SK-N-SH treated with all-trans-retinoic acid at 6 μM for 48 hours (cell line): ENCODE data around the gene COL23A1.

Experiments used
- ARNTL ChIP-seq: fragments of 450-650 bp; formaldehyde crosslinking; IDR thresholded peaks from 2 replicates; pipeline ENCODE4 v1.5.0; 2020; ENCODE audit warnings: low read depth, mild to moderate bottlenecking, moderate library complexity, borderline replicate concordance
- RARB ChIP-seq: fragments of 250-450 bp; sonication (Bioruptor Pico); IDR thresholded peaks from 2 replicates; pipeline ENCODE4 v1.8.0; 2021; ENCODE audit warnings: mild to moderate bottlenecking, moderate library complexity
- SNAI2 ChIP-seq: fragments of 250-450 bp; sonication (Bioruptor Pico); IDR thresholded peaks from 2 replicates; pipeline ENCODE4 v1.5.0; 2020; ENCODE audit warnings: mild to moderate bottlenecking, moderate library complexity
- TCF4 ChIP-seq: fragments of 250-450 bp; sonication (Bioruptor Pico); IDR thresholded peaks from 2 replicates; pipeline ENCODE4 v1.8.0; 2021; ENCODE audit warnings: mild to moderate bottlenecking, moderate library complexity, borderline replicate concordance
- TOX ChIP-seq: fragments of 250-450 bp; sonication (Bioruptor Pico); IDR thresholded peaks from 2 replicates; pipeline ENCODE4 v1.8.0; 2021; ENCODE audit warnings: mild to moderate bottlenecking, moderate library complexity, borderline replicate concordance
- ZC3H10 ChIP-seq: fragments of 250-450 bp; sonication (Bioruptor Pico); IDR thresholded peaks from 2 replicates; pipeline ENCODE4 v1.5.1; 2021; ENCODE audit warnings: mild to moderate bottlenecking, moderate library complexity
- ZNF565 ChIP-seq: fragments of 450-650 bp; formaldehyde crosslinking; conservative IDR thresholded peaks from 2 replicates; pipeline ENCODE4 v1.5.0; 2020; ENCODE audit warnings: low read depth, mild to moderate bottlenecking, moderate library complexity
- ZNF8 ChIP-seq: fragments of 450-650 bp; formaldehyde crosslinking; IDR thresholded peaks from 2 replicates; pipeline ENCODE4 v1.5.0; 2020; ENCODE audit warnings: mild to moderate bottlenecking, moderate library complexity
- TF ChIP-seq, protein P1 (sequence below): fragments of 250-450 bp; sonication (Bioruptor Pico); IDR thresholded peaks from 2 replicates; pipeline ENCODE4 v1.8.0; 2020; ENCODE audit warnings: mild to moderate bottlenecking, moderate library complexity, borderline replicate concordance
- TF ChIP-seq, protein P2 (sequence below): fragments of 250-450 bp; sonication (Bioruptor Pico); IDR thresholded peaks from 2 replicates; pipeline ENCODE4 v1.5.0; 2020; ENCODE audit warnings: mild to moderate bottlenecking, moderate library complexity
- TF ChIP-seq, protein P3 (sequence below): fragments of 250-450 bp; sonication (Bioruptor Pico); IDR thresholded peaks from 2 replicates; pipeline ENCODE4 v1.5.1; 2020; ENCODE audit warnings: low read depth, mild to moderate bottlenecking, moderate library complexity

DNA sequence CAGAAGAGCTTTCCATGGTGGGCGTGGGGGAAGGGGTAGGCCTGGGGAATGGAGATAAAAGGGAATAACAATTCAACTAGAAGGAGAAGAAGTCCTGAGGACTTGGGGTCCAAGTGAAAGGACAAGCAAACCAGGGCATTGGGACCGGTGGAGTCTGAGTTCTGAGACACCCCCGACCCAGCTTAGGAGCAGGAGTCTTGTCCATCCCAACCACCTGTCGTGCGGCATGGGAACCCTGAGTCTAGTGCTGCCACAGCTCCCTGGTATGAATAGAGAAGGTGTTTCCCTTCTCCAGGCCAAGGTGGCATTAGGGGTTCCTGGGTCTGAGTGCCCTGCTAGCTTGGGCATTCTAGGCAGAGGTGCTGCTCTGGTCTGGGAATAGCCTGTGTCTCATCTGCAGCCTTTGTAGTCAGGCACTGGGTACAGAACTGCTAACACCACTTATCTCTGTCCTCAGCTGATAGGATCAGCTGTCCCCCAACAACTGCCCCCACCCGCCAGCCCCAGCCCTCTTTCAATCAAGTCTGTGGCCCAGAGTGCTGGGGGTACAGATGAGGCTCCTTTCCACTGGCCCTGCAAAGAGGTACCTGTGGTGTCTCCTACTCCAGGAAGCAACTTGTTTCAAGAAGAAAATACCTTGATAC lies 375.9 kb downstream of the COL23A1 start:
- no peak for TF ChIP-seq ARNTL (CRISPR knock-in tag)
- no peak for TF ChIP-seq ZNF8
- no peak for TF ChIP-seq SNAI2 (CRISPR knock-in tag)
- TF ChIP-seq, protein P1, sequence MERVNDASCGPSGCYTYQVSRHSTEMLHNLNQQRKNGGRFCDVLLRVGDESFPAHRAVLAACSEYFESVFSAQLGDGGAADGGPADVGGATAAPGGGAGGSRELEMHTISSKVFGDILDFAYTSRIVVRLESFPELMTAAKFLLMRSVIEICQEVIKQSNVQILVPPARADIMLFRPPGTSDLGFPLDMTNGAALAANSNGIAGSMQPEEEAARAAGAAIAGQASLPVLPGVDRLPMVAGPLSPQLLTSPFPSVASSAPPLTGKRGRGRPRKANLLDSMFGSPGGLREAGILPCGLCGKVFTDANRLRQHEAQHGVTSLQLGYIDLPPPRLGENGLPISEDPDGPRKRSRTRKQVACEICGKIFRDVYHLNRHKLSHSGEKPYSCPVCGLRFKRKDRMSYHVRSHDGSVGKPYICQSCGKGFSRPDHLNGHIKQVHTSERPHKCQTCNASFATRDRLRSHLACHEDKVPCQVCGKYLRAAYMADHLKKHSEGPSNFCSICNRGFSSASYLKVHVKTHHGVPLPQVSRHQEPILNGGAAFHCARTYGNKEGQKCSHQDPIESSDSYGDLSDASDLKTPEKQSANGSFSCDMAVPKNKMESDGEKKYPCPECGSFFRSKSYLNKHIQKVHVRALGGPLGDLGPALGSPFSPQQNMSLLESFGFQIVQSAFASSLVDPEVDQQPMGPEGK (CRISPR knock-in tag): no peak
- no peak for TF ChIP-seq RARB (CRISPR knock-in tag)
- TF ChIP-seq ZNF565: no peak
- TF ChIP-seq, protein P2, sequence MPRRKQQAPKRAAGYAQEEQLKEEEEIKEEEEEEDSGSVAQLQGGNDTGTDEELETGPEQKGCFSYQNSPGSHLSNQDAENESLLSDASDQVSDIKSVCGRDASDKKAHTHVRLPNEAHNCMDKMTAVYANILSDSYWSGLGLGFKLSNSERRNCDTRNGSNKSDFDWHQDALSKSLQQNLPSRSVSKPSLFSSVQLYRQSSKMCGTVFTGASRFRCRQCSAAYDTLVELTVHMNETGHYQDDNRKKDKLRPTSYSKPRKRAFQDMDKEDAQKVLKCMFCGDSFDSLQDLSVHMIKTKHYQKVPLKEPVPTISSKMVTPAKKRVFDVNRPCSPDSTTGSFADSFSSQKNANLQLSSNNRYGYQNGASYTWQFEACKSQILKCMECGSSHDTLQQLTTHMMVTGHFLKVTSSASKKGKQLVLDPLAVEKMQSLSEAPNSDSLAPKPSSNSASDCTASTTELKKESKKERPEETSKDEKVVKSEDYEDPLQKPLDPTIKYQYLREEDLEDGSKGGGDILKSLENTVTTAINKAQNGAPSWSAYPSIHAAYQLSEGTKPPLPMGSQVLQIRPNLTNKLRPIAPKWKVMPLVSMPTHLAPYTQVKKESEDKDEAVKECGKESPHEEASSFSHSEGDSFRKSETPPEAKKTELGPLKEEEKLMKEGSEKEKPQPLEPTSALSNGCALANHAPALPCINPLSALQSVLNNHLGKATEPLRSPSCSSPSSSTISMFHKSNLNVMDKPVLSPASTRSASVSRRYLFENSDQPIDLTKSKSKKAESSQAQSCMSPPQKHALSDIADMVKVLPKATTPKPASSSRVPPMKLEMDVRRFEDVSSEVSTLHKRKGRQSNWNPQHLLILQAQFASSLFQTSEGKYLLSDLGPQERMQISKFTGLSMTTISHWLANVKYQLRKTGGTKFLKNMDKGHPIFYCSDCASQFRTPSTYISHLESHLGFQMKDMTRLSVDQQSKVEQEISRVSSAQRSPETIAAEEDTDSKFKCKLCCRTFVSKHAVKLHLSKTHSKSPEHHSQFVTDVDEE (CRISPR knock-in tag): no peak
- no peak for TF ChIP-seq TCF4 (CRISPR knock-in tag)
- no peak for TF ChIP-seq TOX (CRISPR knock-in tag)
- TF ChIP-seq, protein P3, sequence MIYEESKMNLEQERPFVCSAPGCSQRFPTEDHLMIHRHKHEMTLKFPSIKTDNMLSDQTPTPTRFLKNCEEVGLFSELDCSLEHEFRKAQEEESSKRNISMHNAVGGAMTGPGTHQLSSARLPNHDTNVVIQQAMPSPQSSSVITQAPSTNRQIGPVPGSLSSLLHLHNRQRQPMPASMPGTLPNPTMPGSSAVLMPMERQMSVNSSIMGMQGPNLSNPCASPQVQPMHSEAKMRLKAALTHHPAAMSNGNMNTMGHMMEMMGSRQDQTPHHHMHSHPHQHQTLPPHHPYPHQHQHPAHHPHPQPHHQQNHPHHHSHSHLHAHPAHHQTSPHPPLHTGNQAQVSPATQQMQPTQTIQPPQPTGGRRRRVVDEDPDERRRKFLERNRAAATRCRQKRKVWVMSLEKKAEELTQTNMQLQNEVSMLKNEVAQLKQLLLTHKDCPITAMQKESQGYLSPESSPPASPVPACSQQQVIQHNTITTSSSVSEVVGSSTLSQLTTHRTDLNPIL (CRISPR knock-in tag): no peak
- no peak for TF ChIP-seq ZC3H10 (CRISPR knock-in tag)
